Tibial artery (tissue), 4 donors: ENCODE results near the gene NANS.

Experiments
- DNase-seq, 2 donors: peaks; one replicate each; pipeline ENCODE4 v3.0.0-alpha.2; 2019
- H3K27ac ChIP-seq, 2 donors: fragments of 200-600 bp; sonication (generic) in 1 of 2; 1 replicate in 1 of 2; 2 replicates in 1 of 2; pipeline ENCODE4 v1.5.1; 2018 to 2019; ENCODE audit warnings: mild to moderate bottlenecking in 1 of 2
- H3K27me3 ChIP-seq, 2 donors: fragments of 200-600 bp; sonication (generic) in 1 of 2; one replicate each; pipeline versions ENCODE4 v1.5.1 to v1.6.0; 2016 to 2019
- H3K36me3 ChIP-seq, 3 donors: fragments of 200-600 bp; sonication (generic) in 2 of 3; one replicate each; pipeline ENCODE4 v1.5.1; 2016 to 2019; ENCODE audit warnings: mild to moderate bottlenecking in 2 of 3
- H3K4me1 ChIP-seq, 4 donors: fragments of 200-600 bp; sonication (generic) in 2 of 4; 1 replicate in 3 of 4; 2 replicates in 1 of 4; pipeline ENCODE4 v1.5.1; 2016 to 2019
- H3K4me3 ChIP-seq, 2 donors: fragments of 200-600 bp; sonication (generic) in 1 of 2; 1 replicate in 1 of 2; 2 replicates in 1 of 2; pipeline ENCODE4 v1.5.1; 2018 to 2019; ENCODE audit warnings: mild to moderate bottlenecking in 2 of 2
- H3K9me3 ChIP-seq, 3 donors: fragments of 200-600 bp; sonication (generic) in 1 of 3; one replicate each; pipeline ENCODE4 v1.5.1; 2016 to 2019
- CTCF ChIP-seq, 2 experiments: fragments of 200-600 bp in 1 of 2; fragments of 450-650 bp in 1 of 2; IDR thresholded peaks; one replicate each; pipeline ENCODE4 v1.5.1; 2017 to 2019; ENCODE audit warnings: antibody characterized with exemption in 2 of 2, mild to moderate bottlenecking in 1 of 2, moderate library complexity in 1 of 2
- intact Hi-C: fragments of 100-400 bp; cut with DNase I; formaldehyde crosslinking; loops from one replicate; pipeline ENCODE4 v1.15.0; 2023; ENCODE audit warnings: low total_unique reads

NANS gene

GRCh38 chr9:98096091-98096490, 39.6 kb downstream of the NANS start:
- intact Hi-C loops, result no loop called here
- Histone ChIP-seq H3K4me1 (peaks cover 0 to 3% (median 0%) of the 10 kb centered on the region in 4 donors), H3K36me3 (no peaks in the 10 kb centered on the region), H3K9me3 (no peaks in the 10 kb centered on the region), H3K4me3 (no peak overlapping the region), H3K27me3 (peaks cover 0 to 13% of the 10 kb centered on the region in 2 donors), H3K27ac (no peak overlapping the region)
- peak in 1 of 2 donors; percentile 51 for DNase-seq
- TF ChIP-seq CTCF (IDR thresholded peaks at IDR 0.05), result no peak

- no peaks in the 10 kb centered on the region for H3K36me3 ChIP-seq
- H3K27ac ChIP-seq, result no peak overlapping the region
- H3K4me1 ChIP-seq, result peaks cover 0 to 3% (median 0%) of the 10 kb centered on the region in 4 donors
- peaks cover 0 to 8% of the 10 kb centered on the region in 2 donors for H3K27me3 ChIP-seq
- DNase-seq, result no peak
- H3K9me3 ChIP-seq, result no peaks in the 10 kb centered on the region
- TF ChIP-seq CTCF (IDR thresholded peaks at IDR 0.05), result no peak
- intact Hi-C loops, result no loop called here
- no peak overlapping the region for H3K4me3 ChIP-seq
These were observed 41.3 kb downstream of the NANS start for GRCh38 chr9:98097836-98098235.

- Histone ChIP-seq H3K27me3 (peaks cover 0 to 8% of the 10 kb centered on the region in 2 donors), H3K36me3 (no peaks in the 10 kb centered on the region), H3K27ac (no peak overlapping the region), H3K9me3 (no peaks in the 10 kb centered on the region), H3K4me3 (no peak overlapping the region), H3K4me1 (peaks cover 0 to 3% (median 0%) of the 10 kb centered on the region in 4 donors)
- TF ChIP-seq CTCF (IDR thresholded peaks at IDR 0.05), result no peak
- intact Hi-C loops, result no loop called here
- DNase-seq, result peak in 1 of 2 donors; percentile 31
These were observed 42.8 kb downstream of the NANS start for GRCh38 chr9:98099346-98099745.

GRCh38 chr9:98099898-98100297, 43.4 kb downstream of the NANS start:
- no peaks in the 10 kb centered on the region for H3K9me3 ChIP-seq
- peaks cover 0 to 6% of the 10 kb centered on the region in 2 donors for H3K27me3 ChIP-seq
- no peak overlapping the region for H3K4me3 ChIP-seq
- peak in 1 of 2 donors; percentile 6 for DNase-seq
- intact Hi-C loops, result no loop called here
- no peaks in the 10 kb centered on the region for H3K36me3 ChIP-seq
- no peak overlapping the region for H3K27ac ChIP-seq
- no peak for TF ChIP-seq CTCF (IDR thresholded peaks at IDR 0.05)
- peaks cover 0 to 3% (median 0%) of the 10 kb centered on the region in 4 donors for H3K4me1 ChIP-seq

- intact Hi-C loops, result no loop called here
- no peak overlapping the region for H3K4me3 ChIP-seq
- H3K27me3 ChIP-seq, result peaks cover 0 to under 1% of the 10 kb centered on the region in 2 donors
- H3K9me3 ChIP-seq, result no peaks in the 10 kb centered on the region
- H3K36me3 ChIP-seq, result no peaks in the 10 kb centered on the region
- no peak for TF ChIP-seq CTCF (IDR thresholded peaks at IDR 0.05)
- DNase-seq, result no peak
- H3K27ac ChIP-seq, result no peak overlapping the region
- peaks cover 0 to 3% (median 0%) of the 10 kb centered on the region in 4 donors for H3K4me1 ChIP-seq
These were observed 43.9 kb downstream of the NANS start for GRCh38 chr9:98100456-98100855.

GRCh38 chr9:98101416-98101815, 44.9 kb downstream of the NANS start:
- Histone ChIP-seq H3K4me1 (peaks cover 0 to 3% (median 0%) of the 10 kb centered on the region in 4 donors), H3K9me3 (peaks cover 0 to 4% (median 0%) of the 10 kb centered on the region in 3 donors), H3K27ac (no peak overlapping the region), H3K27me3 (no peaks in the 10 kb centered on the region), H3K4me3 (no peak overlapping the region), H3K36me3 (no peaks in the 10 kb centered on the region)
- intact Hi-C loops, result no loop called here
- peak in 1 of 2 donors; percentile 29 for DNase-seq
- no peak for TF ChIP-seq CTCF (IDR thresholded peaks at IDR 0.05)
